Measurements from ENCODE around the gene KNCN.

Gene KNCN

DNA sequence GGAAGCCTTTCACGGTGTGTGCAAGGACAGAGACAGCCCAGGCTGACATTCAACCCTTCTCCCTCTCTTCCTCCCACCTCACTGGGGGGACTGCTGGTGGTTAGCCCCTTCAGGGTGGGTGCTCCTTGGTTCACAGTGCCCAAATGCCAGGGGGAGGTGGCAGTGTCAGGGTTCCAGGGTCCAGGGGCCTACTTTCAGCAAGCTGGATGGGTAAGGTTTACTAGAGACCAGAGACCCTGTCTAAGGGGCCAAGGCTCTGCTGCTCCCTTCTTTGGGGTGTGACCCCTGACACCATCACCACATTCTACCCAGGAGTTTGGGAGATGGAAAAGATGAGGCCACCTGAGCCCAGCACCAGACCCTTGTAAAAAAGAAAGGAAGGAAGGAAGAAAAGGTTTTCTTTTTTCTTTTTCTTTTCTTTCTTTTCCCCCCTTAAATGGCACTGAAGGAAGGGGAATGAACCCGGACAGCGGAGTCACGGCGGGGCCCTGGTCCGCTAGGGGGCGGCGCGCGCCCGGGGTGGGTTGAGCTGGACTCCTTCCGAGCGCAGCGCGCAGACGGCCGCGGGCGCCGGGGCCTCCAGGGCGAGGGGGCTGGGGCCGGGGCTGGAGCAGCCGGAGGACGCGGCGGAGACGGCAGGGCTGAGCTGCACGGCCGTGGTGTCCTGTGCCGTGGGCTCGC lies 18.8 kb downstream of the KNCN start:
- H3K27ac ChIP-seq: peak overlapping the region; percentile 75
- TF ChIP-seq, protein P1, sequence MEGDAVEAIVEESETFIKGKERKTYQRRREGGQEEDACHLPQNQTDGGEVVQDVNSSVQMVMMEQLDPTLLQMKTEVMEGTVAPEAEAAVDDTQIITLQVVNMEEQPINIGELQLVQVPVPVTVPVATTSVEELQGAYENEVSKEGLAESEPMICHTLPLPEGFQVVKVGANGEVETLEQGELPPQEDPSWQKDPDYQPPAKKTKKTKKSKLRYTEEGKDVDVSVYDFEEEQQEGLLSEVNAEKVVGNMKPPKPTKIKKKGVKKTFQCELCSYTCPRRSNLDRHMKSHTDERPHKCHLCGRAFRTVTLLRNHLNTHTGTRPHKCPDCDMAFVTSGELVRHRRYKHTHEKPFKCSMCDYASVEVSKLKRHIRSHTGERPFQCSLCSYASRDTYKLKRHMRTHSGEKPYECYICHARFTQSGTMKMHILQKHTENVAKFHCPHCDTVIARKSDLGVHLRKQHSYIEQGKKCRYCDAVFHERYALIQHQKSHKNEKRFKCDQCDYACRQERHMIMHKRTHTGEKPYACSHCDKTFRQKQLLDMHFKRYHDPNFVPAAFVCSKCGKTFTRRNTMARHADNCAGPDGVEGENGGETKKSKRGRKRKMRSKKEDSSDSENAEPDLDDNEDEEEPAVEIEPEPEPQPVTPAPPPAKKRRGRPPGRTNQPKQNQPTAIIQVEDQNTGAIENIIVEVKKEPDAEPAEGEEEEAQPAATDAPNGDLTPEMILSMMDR (conservative IDR thresholded peaks at IDR 0.05): peak; percentile 89

DNA sequence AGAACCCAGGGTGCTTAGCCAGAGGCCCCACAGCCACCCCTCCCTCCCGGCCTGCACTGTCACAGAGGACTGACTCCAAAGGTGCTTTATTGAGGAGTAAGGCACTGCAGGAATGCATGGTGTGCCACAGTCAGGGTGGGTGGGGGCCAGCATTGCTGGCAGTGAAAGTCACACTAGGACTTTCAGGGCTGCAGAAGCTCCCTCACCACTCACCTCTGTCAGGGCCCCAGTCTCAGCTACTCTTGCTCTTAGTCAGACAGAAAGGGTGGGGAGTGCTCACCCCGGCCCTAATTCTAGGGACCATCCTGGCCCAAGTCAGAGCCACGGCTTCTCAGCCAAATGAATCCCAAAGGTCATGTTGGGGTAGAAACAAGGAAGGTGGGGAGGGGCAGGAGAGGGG lies 19.4 kb downstream of the KNCN start:
- TF ChIP-seq, protein P1 (conservative IDR thresholded peaks at IDR 0.05): no peak
- H3K27ac ChIP-seq: no peak overlapping the region

- no peak overlapping the region; the same call in 1 of the 2 replicates for H3K27ac ChIP-seq
- TF ChIP-seq, protein P1 (conservative IDR thresholded peaks at IDR 0.05): peak; percentile 23; the same call in 1 of the 2 replicates
Observed at GRCh38 chr1:46530791-46531409, 20.5 kb downstream of the KNCN start.

GRCh38 chr1:46530311-46530710 lies 21.1 kb downstream of the KNCN start:
- TF ChIP-seq, protein P1 (conservative IDR thresholded peaks at IDR 0.05): no peak
- no peak overlapping the region; the same call in 1 of the 2 replicates for H3K27ac ChIP-seq

GRCh38 chr1:46529031-46529630 lies 22.3 kb downstream of the KNCN start:
- no peak overlapping the region for H3K27ac ChIP-seq
- TF ChIP-seq, protein P1 (conservative IDR thresholded peaks at IDR 0.05): no peak

DNA sequence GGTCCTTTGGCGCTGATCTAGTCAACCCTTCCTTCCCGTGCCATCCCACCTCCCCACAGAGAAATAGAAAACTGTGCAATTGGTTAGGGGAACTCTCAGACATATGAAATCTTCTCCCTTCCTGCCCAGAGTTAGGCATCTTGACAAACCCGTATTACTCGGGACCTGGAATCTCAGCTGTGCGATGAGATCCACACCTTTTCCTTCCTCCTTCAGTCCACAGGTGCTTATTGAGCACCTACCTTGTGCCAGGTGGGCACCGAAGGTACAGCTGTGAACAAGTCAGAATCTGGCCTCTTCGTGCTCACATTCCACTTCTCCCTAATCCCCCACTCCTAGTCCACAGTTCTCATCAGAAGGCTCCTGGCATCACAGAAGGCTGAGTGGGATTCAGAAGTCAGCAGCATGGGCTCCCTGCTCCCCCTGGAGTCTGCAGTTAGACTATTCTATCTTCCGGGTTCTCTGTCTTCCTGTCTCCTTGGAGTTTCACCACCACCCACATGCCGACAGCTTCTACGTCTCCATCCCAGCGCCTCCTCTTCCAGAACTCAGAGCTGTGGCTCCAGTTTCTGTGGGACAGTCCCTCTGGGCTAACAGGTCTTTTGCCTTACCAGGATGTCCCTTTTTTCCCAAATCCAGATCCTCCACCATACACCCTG lies 23.0 kb downstream of the KNCN start:
- H3K27ac ChIP-seq: no peak overlapping the region
- TF ChIP-seq, protein P1 (conservative IDR thresholded peaks at IDR 0.05): peak; percentile 67
